Embryonic facial prominence (tissue), 1 donor: ENCODE data around the gene CBX8.

Source experiments
- DNase-seq: peaks from one replicate; pipeline ENCODE4 v3.0.0-alpha.2; 2016; ENCODE audit errors: extremely low spot score

Gene CBX8

GRCh38 chr17:79792984-79793923 lies 3.6 kb downstream of the CBX8 start:
- DNase-seq, result no peak

- no peak for DNase-seq
Measured at GRCh38 chr17:79792341-79792871, 4.5 kb downstream of the CBX8 start.

GRCh38 chr17:79791735-79792161 lies 5.1 kb downstream of the CBX8 start:
- no peak for DNase-seq

GRCh38 chr17:79790805-79791734 lies 5.8 kb downstream of the CBX8 start:
- no peak for DNase-seq

- DNase-seq, result no peak
Measured at GRCh38 chr17:79789943-79790804, 6.7 kb downstream of the CBX8 start.

DNA sequence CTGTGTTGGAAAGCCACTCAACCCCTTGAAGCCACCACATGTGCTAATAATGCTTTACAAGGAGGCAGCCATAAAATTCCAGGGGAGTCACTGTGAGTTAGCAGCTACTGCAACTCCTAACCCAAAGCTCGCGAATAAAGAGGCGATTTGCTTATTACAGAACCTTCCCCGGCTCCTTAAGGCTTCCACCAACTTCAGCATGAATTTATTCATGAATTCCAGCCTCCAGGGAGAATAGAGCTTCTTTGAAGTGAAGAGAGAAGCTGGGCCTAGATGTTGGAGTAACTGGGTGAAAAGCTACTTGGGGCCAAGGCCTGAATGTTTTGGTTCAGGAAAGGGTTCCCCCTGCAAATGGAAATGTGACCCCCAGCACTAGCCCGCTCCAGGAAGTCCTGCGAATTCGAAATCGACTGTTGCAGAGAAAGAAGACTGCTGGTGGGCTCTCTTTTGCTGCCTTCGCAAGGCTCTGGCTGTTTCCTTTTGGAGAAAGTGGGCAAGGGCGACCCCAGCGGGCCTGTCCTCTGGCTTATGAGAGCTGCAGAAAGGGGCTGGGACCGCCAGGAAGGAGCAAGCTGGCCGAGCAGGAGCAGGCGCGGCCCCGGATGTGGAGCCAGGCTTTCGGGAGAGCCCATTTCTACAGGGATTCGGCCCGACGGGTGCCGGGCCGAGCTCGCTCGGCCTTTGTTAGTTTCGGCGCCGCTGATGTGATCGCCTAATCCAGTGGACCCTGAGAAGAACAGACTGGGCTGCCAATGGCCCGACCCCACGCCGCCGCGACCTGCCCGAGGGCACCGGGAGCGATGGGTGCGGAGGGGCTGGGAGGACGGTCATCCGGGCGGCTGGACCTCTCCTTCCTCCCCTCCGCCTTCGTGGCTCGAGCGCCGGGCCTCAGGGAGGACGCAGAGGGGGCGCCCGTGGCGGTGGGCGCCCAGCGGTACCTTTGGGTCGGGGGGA lies 7.6 kb downstream of the CBX8 start:
- DNase-seq, result no peak

DNA sequence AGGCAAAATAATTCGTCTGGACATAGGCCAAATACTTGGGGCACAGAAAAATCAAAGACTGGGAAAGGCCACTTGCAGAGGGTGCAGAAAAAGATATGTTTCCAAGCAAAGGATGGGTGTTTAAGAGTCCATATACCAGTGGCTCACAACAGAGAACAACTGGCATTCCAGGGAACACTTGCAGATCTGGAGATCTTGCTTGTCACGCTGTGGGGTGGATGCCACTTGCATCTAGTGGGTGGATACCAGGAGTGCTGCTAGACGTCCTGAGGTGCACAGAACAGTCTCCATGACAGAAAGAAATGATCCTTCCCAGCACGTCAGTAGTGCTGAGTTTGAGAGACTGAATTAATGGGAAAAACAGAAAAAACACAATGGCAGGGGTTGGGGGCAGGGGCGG lies 8.4 kb downstream of the CBX8 start:
- no peak for DNase-seq

- no peak for DNase-seq
Measured at GRCh38 chr17:79786930-79787643, 9.8 kb downstream of the CBX8 start.

DNA sequence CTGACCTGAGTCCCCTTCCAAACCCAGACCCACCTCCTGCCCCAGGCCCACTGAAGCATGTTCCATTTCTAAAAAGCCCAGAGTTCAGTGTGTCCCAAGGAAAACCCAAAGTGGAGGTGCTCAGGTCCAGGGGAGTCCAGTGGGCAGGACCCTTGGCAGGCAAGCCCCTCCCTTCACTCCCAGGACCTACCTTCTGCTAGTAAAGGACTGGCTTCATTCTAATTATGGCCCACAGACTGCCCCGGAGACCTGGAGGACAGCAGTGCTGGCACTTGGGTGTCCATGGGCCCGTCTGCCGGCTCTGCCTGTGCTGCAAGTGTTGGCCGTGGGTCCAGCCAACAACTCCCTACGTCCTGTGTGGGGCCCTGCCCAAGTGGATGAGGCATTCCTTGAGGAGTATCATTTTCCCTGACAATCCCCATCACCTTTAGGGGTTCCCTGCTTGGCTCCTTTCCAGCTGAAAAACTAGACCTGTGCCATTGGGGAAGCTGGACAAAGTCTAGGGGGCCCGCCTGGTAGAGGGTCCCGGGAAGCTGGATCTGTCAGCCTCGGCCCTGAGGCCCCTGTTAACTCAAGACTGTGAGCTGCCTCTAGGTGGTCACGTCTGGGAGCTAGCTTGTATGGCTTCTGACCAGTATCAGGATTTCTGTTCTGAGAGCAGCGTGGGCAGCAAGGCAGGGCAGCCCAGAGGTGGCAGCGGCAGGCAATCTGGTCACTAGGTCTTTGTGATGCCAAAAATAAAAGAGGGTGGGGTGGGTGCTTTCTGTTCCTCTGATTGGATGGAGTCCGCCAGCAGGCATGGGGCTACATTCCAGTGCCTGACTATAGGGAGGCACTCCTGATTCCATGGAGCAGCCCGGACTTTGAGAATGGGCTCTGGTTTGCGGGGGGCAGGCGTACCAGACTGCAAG lies 10.7 kb downstream of the CBX8 start:
- no peak for DNase-seq

- no peak for DNase-seq
Measured at GRCh38 chr17:79785017-79785899, 11.6 kb downstream of the CBX8 start.

GRCh38 chr17:79784353-79785016 lies 12.4 kb downstream of the CBX8 start:
- no peak for DNase-seq

DNA sequence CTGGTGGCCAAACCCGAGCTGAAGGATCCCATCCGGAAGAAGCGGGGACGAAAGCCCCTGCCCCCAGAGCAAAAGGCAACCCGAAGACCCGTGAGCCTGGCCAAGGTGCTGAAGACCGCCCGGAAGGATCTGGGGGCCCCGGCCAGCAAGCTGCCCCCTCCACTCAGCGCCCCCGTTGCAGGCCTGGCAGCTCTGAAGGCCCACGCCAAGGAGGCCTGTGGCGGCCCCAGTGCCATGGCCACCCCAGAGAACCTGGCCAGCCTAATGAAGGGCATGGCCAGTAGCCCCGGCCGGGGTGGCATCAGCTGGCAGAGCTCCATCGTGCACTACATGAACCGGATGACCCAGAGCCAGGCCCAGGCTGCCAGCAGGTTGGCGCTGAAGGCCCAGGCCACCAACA lies 13.0 kb downstream of the CBX8 start:
- no peak for DNase-seq

DNA sequence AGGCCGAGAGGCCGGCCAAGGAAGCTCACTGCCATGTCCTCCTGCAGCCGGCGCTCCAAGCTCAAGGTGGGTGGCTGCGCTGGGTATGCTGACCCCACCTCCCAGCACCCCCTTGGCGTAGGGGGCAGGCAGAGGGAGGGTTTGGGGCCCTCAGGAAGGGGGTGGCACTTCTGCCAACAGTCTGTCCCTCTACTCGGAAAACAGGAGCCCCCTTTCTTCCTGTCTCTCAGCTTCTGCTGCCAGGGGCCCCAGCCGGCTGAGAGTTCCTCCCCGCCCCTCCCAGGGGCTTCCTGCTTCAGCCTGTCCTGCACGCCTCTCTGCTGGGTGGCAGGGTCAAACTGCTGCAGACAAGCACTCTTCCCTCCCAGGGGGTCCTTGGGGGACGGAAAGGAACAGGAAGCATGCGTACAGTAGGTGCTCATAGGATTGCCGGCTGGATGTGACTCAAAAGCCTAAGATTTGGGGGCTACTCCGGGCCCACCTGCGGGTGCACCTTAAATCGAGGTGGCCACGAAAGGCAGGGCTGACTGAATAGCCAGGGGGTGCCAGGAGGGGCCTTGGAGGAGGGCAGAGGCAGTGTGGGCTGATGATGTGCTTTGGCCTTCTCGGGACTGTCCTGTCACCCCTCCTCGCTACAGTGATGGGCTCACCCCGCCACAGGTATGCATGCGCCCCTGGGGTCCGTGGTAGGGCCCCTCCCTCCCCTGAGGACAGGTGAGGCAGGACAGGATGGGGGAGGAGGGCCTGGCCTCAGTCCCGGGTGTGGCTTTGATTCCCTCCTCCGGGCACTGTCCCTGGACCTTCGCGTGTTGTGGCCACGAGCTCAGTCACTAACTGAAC lies 14.9 kb downstream of the CBX8 start:
- no peak for DNase-seq

GRCh38 chr17:79781012-79781650 lies 15.7 kb downstream of the CBX8 start:
- no peak for DNase-seq

- DNase-seq, result no peak
Measured at GRCh38 chr17:79779661-79780365, 17.1 kb downstream of the CBX8 start.
